AG08395 (cell line): ENCODE measurements around the gene MAP3K15.

Experiments used
- DNase-seq: peaks from one replicate; pipeline ENCODE4 v3.0.0; 2012; ENCODE audit warnings: mixed read lengths, low spot score

MAP3K15 gene

GRCh38 chrX:19343535-19344408, 171.5 kb downstream of the MAP3K15 start, which contains the start of gene PDHA1:
PDHA1 (plus strand) TSS chrX:19343927; CDS start chrX:19344038, 111 bp downstream.
- DNase-seq = peak; percentile 94

GRCh38 chrX:19343085-19343534, 172.2 kb downstream of the MAP3K15 start:
- no peak for DNase-seq

DNA sequence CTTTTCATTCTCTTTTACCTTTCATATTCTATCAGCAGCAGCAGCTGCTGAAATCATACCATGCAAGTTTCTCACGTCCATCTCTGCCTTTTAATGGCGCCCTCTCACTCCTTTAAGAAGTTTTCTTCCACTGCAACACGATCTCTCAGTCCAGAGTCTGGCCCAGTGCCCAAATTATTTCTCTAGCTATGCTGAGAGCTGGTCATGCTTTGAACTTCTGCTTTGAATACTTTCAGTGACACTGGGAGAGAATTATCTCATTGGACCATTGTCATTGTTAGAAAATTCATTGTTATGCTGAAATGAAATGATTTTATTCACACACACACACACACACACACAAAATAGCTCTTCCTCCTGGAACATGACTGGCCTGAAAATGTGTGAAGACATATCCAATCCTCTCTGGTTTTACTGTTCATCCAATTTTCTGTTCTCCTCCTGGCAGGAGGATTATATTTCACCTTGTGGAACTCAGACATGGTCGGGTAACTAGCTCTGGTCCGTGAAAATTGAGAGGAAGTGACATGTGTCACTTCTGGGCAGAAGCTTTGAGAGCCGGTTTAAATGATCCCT, 172.9 kb downstream of the MAP3K15 start:
- no peak for DNase-seq

- no peak for DNase-seq
These were observed 180.2 kb downstream of the MAP3K15 start for GRCh38 chrX:19334945-19335626.

GRCh38 chrX:19332983-19333382, 182.3 kb downstream of the MAP3K15 start:
- no peak for DNase-seq

DNA sequence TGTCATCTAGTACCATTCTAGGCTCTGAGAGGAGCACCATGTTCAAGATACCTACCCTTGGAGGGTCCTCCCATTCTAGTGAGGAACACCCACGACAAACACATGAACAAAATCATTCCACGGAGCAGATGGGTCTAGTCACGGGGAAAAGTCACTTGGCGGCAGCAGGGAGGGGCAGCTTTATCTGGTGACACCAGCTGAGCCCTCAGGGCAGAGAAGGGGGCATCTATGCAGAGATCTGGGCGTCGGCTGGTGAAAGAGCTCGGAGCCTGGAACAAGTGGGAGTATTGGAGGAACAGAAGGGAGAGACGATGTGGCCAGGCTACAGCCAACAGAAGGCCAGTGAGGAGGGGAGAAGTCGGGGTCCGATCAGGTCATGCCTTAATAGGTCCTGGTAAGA, 183.5 kb downstream of the MAP3K15 start:
- no peak for DNase-seq

GRCh38 chrX:19326567-19326966, 188.7 kb downstream of the MAP3K15 start:
- no peak for DNase-seq
